ENCODE data around the gene EIF4G3.

DNA sequence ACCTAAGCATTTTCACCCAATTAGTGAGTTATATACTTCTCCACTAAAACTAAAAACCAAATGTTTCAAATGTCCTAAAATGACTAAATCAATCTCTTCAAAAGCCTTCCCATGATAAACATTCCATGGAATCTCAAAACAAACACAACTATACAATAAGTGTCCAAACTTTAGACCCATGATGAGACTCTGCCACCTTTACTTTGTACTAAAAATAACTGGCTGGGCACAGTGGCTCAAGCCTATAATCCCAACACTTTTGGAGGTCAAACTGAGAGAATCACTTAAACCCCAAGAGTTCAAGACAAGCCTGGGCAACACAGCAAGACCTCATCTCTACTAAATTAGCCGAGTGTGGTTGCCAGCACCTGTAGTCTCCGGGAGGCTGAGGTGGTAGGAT lies 87.4 kb downstream of the EIF4G3 start:
- TF ChIP-seq EZH2 (IDR thresholded peaks at IDR 0.05; ENCODE audit: low read length, missing control alignments) (no peak), CTCF (conservative IDR thresholded peaks at IDR 0.05 in 1 of 2, IDR thresholded peaks at IDR 0.05 in 1 of 2; ENCODE audit: low read depth in 1 of 2, low read length in 2 of 2) (no peak)
